H9 (cell line): ENCODE measurements around the gene MTA1. TPM values are rescaled to one million over a fixed set of nuclear protein-coding genes. Genes with fewer than 3 reads are reported as not detected.

Experiments used
- DNase-seq: peaks from one replicate; pipeline ENCODE4 v3.0.0-alpha.2; 2017
- H2AFZ ChIP-seq: one replicate; pipeline ENCODE4 v1.6.1; 2013; ENCODE audit warnings: mild to moderate bottlenecking, low read length, control low read depth, moderate library complexity
- H2AK5ac ChIP-seq: 2 replicates; pipeline ENCODE4 v1.6.1; 2013; ENCODE audit warnings: low read length, control low read depth, mixed read lengths; ENCODE audit not compliant: insufficient read length
- H2BK120ac ChIP-seq: one replicate; pipeline ENCODE4 v1.6.1; 2013; ENCODE audit warnings: low read depth, mild to moderate bottlenecking, low read length, control low read depth, inconsistent platforms; ENCODE audit not compliant: poor library complexity, severe bottlenecking
- H2BK12ac ChIP-seq: 2 replicates; pipeline ENCODE4 v1.6.1; 2013; ENCODE audit warnings: low read length, control low read depth, mixed read lengths, low read depth; ENCODE audit not compliant: insufficient read length
- H2BK15ac ChIP-seq: 2 replicates; pipeline ENCODE4 v1.6.1; 2013; ENCODE audit warnings: low read depth, low read length, control low read depth
- H2BK20ac ChIP-seq: one replicate; pipeline ENCODE4 v1.6.1; 2013; ENCODE audit warnings: low read depth, mild to moderate bottlenecking, low read length, control low read depth, inconsistent platforms; ENCODE audit not compliant: poor library complexity, severe bottlenecking
- H2BK5ac ChIP-seq: 2 replicates; pipeline ENCODE4 v1.6.1; 2013; ENCODE audit warnings: low read length, control low read depth, mixed read lengths; ENCODE audit not compliant: insufficient read length
- H3K14ac ChIP-seq: 2 replicates; pipeline ENCODE4 v1.6.1; 2013; ENCODE audit warnings: low read length, control low read depth; ENCODE audit not compliant: insufficient read depth
- H3K18ac ChIP-seq: 2 replicates; pipeline ENCODE4 v1.6.1; 2013; ENCODE audit warnings: low read depth, mild to moderate bottlenecking, mixed read lengths, low read length, control low read depth; ENCODE audit not compliant: insufficient read length
- H3K23ac ChIP-seq: 2 replicates; pipeline ENCODE4 v1.6.1; 2013; ENCODE audit warnings: low read length, control low read depth, mixed read lengths, low read depth; ENCODE audit not compliant: insufficient read length
- H3K23me2 ChIP-seq: 2 replicates; pipeline ENCODE4 v1.6.1; 2013; ENCODE audit warnings: low read depth, mild to moderate bottlenecking, mixed read lengths, low read length, control low read depth; ENCODE audit not compliant: insufficient read length, poor library complexity, severe bottlenecking
- H3K27ac ChIP-seq: 2 replicates; pipeline ENCODE4 v1.5.1; 2013; ENCODE audit warnings: low read length, control low read depth, mixed read lengths, low read depth; ENCODE audit not compliant: insufficient read length
- H3K27me3 ChIP-seq: 2 replicates; pipeline ENCODE4 v1.6.1; 2013; ENCODE audit warnings: low read length, control low read depth, inconsistent platforms; ENCODE audit not compliant: insufficient read depth
- H3K4ac ChIP-seq: 2 replicates; pipeline ENCODE4 v1.6.1; 2013; ENCODE audit warnings: low read depth, mild to moderate bottlenecking, control low read depth, inconsistent platforms, low read length, moderate library complexity
- H3K4me1 ChIP-seq: 2 replicates; pipeline ENCODE4 v1.6.1; 2013; ENCODE audit warnings: low read length, control low read depth, inconsistent platforms; ENCODE audit not compliant: insufficient read depth
- H3K4me2 ChIP-seq: 2 replicates; pipeline ENCODE4 v1.6.1; 2013; ENCODE audit warnings: low read length, control low read depth, mixed read lengths; ENCODE audit not compliant: insufficient read length, insufficient read depth
- H3K56ac ChIP-seq: 2 replicates; pipeline ENCODE4 v1.6.1; 2013; ENCODE audit warnings: low read depth, mild to moderate bottlenecking, mixed read lengths, low read length, control low read depth; ENCODE audit not compliant: insufficient read length
- H3K79me1 ChIP-seq: 2 replicates; pipeline ENCODE4 v1.6.1; 2013; ENCODE audit warnings: low read depth, mild to moderate bottlenecking, moderate library complexity, low read length, control low read depth, inconsistent platforms; ENCODE audit not compliant: insufficient read depth, poor library complexity, severe bottlenecking
- H3K79me2 ChIP-seq: 2 replicates; pipeline ENCODE4 v1.6.1; 2013; ENCODE audit warnings: low read length, control low read depth, inconsistent platforms; ENCODE audit not compliant: insufficient read depth
- H3K9ac ChIP-seq: 2 replicates; pipeline ENCODE4 v1.6.1; 2013; ENCODE audit warnings: low read length, control low read depth, mixed read lengths; ENCODE audit not compliant: insufficient read length; ENCODE audit errors: extremely low read depth
- H3K9me3 ChIP-seq: one replicate; pipeline ENCODE4 v1.6.1; 2013; ENCODE audit warnings: low read depth, low read length, inconsistent platforms; ENCODE audit not compliant: control insufficient read depth
- H3T11ph ChIP-seq: one replicate; pipeline ENCODE4 v1.6.1; 2013; ENCODE audit warnings: mild to moderate bottlenecking, low read length, control low read depth, inconsistent platforms
- H4K20me1 ChIP-seq: one replicate; pipeline ENCODE4 v1.6.1; 2013; ENCODE audit not compliant: control insufficient read depth, insufficient read length, insufficient read depth
- H4K5ac ChIP-seq: 2 replicates; pipeline ENCODE4 v1.6.1; 2013; ENCODE audit warnings: low read depth, mild to moderate bottlenecking, mixed read lengths, low read length, control low read depth; ENCODE audit not compliant: insufficient read length
- H4K8ac ChIP-seq: replicated peaks from 2 replicates; pipeline ENCODE4 v1.6.1; 2013; ENCODE audit warnings: low read length, control low read depth, mixed read lengths, low read depth; ENCODE audit not compliant: insufficient read length
- H4K91ac ChIP-seq: 2 replicates; pipeline ENCODE4 v1.6.1; 2013; ENCODE audit warnings: low read depth, mild to moderate bottlenecking, moderate library complexity, mixed read lengths, low read length, control low read depth; ENCODE audit not compliant: insufficient read length
- H3K27ac Mint-ChIP-seq, 3 experiments: 2 replicates in 2 of 3; 3 replicates in 1 of 3; pipeline ENCODE4 v1.8.0; 2020 to 2021; ENCODE audit warnings: mixed read lengths in 3 of 3, mild to moderate bottlenecking in 1 of 3, moderate library complexity in 1 of 3
- H3K27me3 Mint-ChIP-seq: 2 replicates; pipeline ENCODE4 v1.8.0; 2021; ENCODE audit warnings: low read depth, mild to moderate bottlenecking, moderate library complexity, mixed read lengths
- H3K36me3 Mint-ChIP-seq, 3 experiments: 2 replicates in 2 of 3; 3 replicates in 1 of 3; pipeline ENCODE4 v1.8.0; 2020 to 2021; ENCODE audit warnings: low read depth in 3 of 3, mixed read lengths in 3 of 3; ENCODE audit not compliant: insufficient read depth in 1 of 3
- H3K4me1 Mint-ChIP-seq, 2 experiments: 2 replicates each; pipeline ENCODE4 v1.8.0; 2020; ENCODE audit warnings: mixed read lengths in 2 of 2
- H3K4me3 Mint-ChIP-seq, 2 experiments: 2 replicates in 1 of 2; 3 replicates in 1 of 2; pipeline ENCODE4 v1.8.0; 2020 to 2021; ENCODE audit warnings: mild to moderate bottlenecking in 2 of 2, mixed read lengths in 2 of 2, moderate library complexity in 1 of 2
- H3K9me3 Mint-ChIP-seq, 2 experiments: 2 replicates in 1 of 2; 3 replicates in 1 of 2; pipeline ENCODE4 v1.8.0; 2020; ENCODE audit warnings: mild to moderate bottlenecking in 2 of 2, mixed read lengths in 2 of 2, moderate library complexity in 1 of 2
- CTCF ChIP-seq: fragments of 200-600 bp; sonication (generic); conservative IDR thresholded peaks from 3 replicates; pipeline ENCODE4 v1.8.0; 2021; ENCODE audit warnings: antibody characterized with exemption, mild to moderate bottlenecking
- WGBS: extraction: QIAGEN DNeasy Blood & Tissue Kit; methylation state at CpG from one replicate; pipeline ENCODE4 v1.1.7; 2013; ENCODE audit warnings: missing lambda C conversion rate, low lambda C conversion rate, mixed read lengths; ENCODE audit not compliant: insufficient read length; ENCODE audit errors: extremely low coverage; 5-methylcytosine and 5-hydroxymethylcytosine counted together
- total RNA-seq: library from RNA; stranded (reverse); gene quantifications from 2 replicates; pipeline ENCODE4 v1.2.1, GENCODE V29; 2021

The MTA1 gene
- total RNA-seq, 1 experiment from 2014 or later = 230 TPM

GRCh38 chr14:105436891-105437722 lies 17.5 kb downstream of the MTA1 start:
- Histone ChIP-seq H4K8ac (no peak overlapping the region), H3T11ph (no peak overlapping the region), H2BK5ac (no peak overlapping the region), H3K4me1 (no peaks in the 10 kb centered on the region), H3K79me2 (peaks cover 21% of the 10 kb centered on the region; the same call in 1 of the 2 replicates), H3K18ac (no peak overlapping the region), H4K20me1 (no peaks in the 10 kb centered on the region), H2BK120ac (no peak overlapping the region), H3K9me3 (no peaks in the 10 kb centered on the region), H3K27ac (no peak overlapping the region), H3K4ac (no peak overlapping the region), H3K9ac (no peak overlapping the region), H2BK20ac (no peak overlapping the region), H3K23ac (no peak overlapping the region), H2AK5ac (no peak overlapping the region), H2BK12ac (no peak overlapping the region), H2AFZ (no peak overlapping the region), H3K56ac (no peak overlapping the region), H3K4me2 (no peak overlapping the region), H4K5ac (no peak overlapping the region), H3K79me1 (peaks cover 2% of the 10 kb centered on the region), H2BK15ac (no peak overlapping the region), H3K23me2 (no peaks in the 10 kb centered on the region), H3K14ac (no peak overlapping the region; the same call in 1 of the 2 replicates), H4K91ac (no peak overlapping the region), H3K27me3 (no peaks in the 10 kb centered on the region)
- Mint-ChIP-seq H3K27ac (no peak overlapping the region; a peak in 1 of 7 replicates), H3K27me3 (no peaks in the 10 kb centered on the region; the same call in 1 of the 2 replicates), H3K4me3 (no peak overlapping the region), H3K9me3 (no peaks in the 10 kb centered on the region), H3K4me1 (peaks cover 11 to 14% of the 10 kb centered on the region in 2 experiments), H3K36me3 (peaks cover 3 to 23% (median 16%) of the 10 kb centered on the region in 3 experiments; a peak in 6 of 7 replicates)
- WGBS = no CpG with 5 or more reads among the region's 31 CpGs
- no peak for TF ChIP-seq CTCF
- no peak for DNase-seq
